GM13976 (cell line): Measurements from ENCODE around the gene SKIDA1.
A peak's percentile ranks its signal among the peaks of the same experiment; 100 is the strongest.

Experiments
- DNase-seq: peaks from one replicate; pipeline ENCODE4 v3.0.0; 2012; ENCODE audit warnings: low spot score
- in situ Hi-C: fragments of 300-500 bp; cut with MboI; formaldehyde crosslinking; loops from one replicate; pipeline ENCODE4 v1.12.0; 2022; ENCODE audit warnings: low sequenced_read_pairs, mixed read lengths, inconsistent platforms; ENCODE audit not compliant: unreplicated experiment
- TF ChIP-seq, protein P1 (sequence below): IDR thresholded peaks from 2 replicates; pipeline ENCODE4 v1.5.1; 2012; ENCODE audit warnings: borderline replicate concordance, mild to moderate bottlenecking; ENCODE audit not compliant: insufficient read depth; ENCODE audit errors: extremely low read depth, missing control alignments, control extremely low read depth

SKIDA1 gene

DNA sequence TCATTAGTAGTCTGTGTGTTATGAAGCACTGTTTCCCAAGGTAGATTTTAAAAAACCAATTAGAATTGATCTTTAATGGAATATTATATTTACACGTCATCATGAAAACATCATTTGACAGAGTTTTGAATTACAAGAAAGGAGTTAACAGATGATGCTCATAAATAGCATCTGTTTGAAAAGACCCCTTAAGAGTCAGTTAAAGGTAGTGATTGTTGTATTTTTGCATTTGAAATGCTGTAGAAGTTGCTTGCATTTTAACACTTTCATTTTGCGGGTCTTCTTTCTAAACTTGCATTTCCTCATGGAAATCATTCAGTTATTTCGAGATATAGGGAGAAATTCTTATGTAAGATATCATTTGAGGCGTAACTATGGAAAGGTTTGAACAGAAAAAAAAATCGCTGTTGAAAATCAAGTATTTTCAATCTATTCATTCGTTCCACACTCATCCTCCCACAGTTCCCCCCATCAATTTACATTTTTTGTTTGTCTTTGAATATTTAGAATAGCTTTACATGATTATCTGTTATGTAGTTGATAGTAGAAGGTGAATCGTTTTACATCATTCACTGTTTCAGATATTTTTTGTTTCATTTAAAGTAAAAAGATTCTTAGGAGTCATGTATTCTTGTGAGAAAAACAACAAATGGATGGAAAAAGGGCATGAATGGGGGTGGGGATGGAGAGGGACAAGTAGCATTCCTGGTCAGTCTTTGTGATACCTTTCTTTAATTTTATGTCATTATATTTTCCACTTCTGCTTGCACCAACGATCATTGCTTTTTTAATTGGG, 3.0 kb upstream of the SKIDA1 start:
- DNase-seq, result no peak
- in situ Hi-C loops, result no loop called here
- TF ChIP-seq, protein P1, sequence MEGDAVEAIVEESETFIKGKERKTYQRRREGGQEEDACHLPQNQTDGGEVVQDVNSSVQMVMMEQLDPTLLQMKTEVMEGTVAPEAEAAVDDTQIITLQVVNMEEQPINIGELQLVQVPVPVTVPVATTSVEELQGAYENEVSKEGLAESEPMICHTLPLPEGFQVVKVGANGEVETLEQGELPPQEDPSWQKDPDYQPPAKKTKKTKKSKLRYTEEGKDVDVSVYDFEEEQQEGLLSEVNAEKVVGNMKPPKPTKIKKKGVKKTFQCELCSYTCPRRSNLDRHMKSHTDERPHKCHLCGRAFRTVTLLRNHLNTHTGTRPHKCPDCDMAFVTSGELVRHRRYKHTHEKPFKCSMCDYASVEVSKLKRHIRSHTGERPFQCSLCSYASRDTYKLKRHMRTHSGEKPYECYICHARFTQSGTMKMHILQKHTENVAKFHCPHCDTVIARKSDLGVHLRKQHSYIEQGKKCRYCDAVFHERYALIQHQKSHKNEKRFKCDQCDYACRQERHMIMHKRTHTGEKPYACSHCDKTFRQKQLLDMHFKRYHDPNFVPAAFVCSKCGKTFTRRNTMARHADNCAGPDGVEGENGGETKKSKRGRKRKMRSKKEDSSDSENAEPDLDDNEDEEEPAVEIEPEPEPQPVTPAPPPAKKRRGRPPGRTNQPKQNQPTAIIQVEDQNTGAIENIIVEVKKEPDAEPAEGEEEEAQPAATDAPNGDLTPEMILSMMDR, result no peak

DNA sequence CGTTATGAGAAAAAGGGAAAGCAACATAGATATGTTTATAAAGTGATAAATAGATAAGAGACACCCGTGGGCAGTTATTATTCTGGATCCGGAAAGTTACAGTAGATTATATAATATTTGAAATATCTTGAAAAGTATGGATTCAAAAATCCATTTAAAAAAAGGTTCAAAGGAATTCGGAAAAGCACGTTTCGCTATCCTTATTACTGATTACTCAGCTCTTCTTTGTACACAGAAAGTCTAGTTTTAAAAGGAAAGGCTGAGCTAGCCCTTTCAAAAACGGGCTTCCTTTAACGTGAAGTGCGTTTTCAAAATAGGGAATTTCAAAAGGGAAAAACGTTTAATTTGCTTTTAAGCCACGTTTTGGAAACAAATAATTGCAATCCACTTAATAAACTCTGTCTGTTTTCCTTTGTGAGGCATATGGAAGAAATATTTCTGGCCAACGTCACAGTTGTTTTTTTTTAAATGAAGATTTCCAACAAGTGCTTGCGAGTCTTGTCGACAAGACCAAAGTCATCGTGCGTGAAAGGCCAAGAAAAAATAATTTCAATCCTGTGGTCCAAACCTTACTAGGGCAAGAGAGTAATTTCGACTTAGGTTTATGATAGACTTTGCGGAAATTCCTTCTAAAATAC, 2.2 kb upstream of the SKIDA1 start:
- in situ Hi-C loops, result no loop called here
- TF ChIP-seq, protein P1, result no peak
- no peak for DNase-seq

DNA sequence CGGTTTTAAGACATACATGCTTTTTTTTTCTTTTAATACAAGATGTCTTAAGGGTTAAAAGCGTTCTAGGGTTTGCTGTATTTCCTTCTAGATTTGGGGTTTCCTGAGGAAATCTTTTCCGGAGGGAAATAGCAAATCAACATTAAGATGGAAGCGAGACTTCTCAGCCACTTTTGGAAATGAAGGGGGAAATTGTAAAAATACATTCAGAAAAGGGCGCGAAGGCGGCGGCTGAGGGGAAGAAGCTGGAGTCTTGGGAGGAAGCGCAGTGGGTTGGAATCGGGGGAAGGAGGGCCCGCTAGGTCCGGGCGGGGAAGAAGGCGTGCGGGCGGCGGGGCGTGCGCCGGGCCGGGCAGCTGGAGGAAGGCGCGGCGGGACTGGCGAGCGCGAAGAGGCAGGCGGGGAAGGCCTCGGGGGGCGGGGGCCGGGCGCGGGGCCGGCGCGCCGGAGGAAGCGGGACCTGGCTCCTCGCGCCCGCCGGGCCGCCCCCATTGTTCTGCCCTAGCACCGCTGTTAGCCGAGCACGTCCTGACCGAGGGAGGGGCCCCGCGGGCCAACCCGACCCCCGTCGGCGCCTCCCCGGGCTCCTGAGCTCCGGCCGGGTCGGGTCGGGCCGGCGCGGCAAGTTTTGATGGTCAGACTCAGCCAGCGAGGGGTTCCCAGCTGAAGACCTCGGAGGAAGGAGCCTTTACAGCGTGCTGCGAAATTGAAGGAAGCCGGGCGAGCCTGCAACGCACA, 1.5 kb upstream of the SKIDA1 start:
- TF ChIP-seq, protein P1, result no peak
- DNase-seq, result peak; percentile 65
- in situ Hi-C loops, result no loop called here

DNA sequence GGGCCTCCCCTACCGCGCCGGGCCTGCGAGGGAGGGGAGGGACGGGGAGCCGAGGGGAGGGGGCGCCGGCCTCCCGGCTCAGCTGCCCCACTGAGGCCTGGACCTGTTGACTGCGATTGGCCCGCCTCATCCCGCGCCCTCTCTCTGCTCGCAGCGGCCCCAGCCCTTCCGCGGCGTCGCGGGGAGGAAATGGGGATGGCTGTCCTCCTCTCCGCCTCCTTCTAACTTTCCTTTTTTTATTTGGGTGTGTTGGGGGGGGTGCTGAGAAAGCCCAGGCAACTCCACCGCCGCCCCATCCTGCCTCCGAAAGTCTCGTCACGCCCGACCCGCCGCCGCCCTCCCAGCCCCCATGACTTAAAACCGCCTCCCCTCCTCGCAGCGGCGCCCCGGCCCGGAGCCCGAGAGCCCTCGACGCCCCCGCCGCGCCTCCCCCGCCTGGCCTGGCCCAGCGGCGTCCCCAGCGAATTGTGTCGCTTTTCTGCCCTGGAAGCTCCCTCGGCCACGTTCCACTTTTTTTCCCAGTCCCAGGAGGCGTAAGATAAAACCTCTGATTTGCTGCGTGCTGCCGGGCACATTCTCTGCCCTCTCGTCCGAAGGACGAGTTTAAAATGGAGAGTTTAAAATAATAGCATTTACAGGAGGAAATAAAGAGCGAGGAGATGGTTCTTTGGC, 842 bp upstream of the SKIDA1 start:
- TF ChIP-seq, protein P1, result no peak
- DNase-seq, result peak; percentile 72
- in situ Hi-C loops, result no loop called here

DNA sequence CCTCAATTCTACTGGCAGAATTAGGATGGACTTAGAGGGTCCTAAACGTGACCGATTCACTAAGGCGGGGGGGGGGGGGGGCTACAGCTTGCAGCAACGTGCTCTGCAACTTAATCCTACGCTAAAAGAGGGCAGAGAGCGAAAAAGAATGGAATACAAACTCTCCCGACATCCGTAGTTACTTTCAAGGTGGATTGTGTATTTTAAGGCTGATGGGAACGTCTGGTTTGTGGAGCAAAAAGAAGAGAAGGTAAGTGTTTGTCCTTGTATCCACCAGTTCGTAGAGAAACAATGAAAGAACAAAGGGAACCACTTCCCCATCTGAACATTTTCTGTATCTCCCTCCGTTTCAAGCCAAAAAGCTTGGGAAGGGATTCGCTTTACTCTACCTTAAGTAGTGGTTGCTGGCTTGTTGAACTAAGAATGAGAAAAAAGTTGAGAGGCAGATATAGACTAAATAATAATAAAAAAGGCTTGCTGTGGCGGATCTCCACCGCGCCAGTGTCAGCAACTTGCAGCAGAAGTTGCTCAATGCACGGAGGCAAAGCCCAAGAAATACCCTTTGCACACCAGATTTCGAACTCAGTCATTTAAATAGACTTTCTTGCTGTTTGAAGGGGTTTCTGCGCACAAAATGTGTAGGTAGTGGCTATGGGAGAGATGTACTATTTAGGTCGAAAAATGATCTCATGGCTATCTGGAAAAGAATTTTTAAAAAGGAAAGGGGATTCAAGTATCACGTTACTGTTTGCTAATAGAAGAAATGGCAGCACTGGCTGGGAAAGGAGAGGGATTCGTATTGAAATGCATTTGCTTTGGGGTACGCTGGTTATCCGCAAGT, 736 bp downstream of the SKIDA1 start:
- DNase-seq, result no peak
- in situ Hi-C loops, result loop anchor here (25.0 kb wide), 1 partner anchor 413 kb away; no protein-coding TSS in a partner anchor
- TF ChIP-seq, protein P1, result no peak
